Nephron progenitor cell (in vitro differentiated cells): ENCODE results near the gene TM6SF1.
"Not testable (repeated sequence)": the region's sequence is repeated elsewhere in the genome, so short reads cannot be mapped to it uniquely, and the experiment has no call there.

Experiments
- DNase-seq: peaks from one replicate; pipeline ENCODE4 v3.0.0; 2021
- H3K27ac Mint-ChIP-seq: 2 replicates; pipeline ENCODE4 v1.8.0; 2021; ENCODE audit warnings: mild to moderate bottlenecking, moderate library complexity, mixed read lengths
- H3K27me3 Mint-ChIP-seq: 2 replicates; pipeline ENCODE4 v1.8.0; 2021; ENCODE audit warnings: mild to moderate bottlenecking, low read depth, mixed read lengths; ENCODE audit not compliant: poor library complexity
- H3K36me3 Mint-ChIP-seq: 2 replicates; pipeline ENCODE4 v1.8.0; 2021; ENCODE audit warnings: low read depth, mixed read lengths
- H3K4me1 Mint-ChIP-seq: 2 replicates; pipeline ENCODE4 v1.8.0; 2021; ENCODE audit warnings: mixed read lengths
- H3K4me3 Mint-ChIP-seq: 2 replicates; pipeline ENCODE4 v1.8.0; 2021; ENCODE audit warnings: mild to moderate bottlenecking, moderate library complexity, mixed read lengths
- H3K9me3 Mint-ChIP-seq: 2 replicates; pipeline ENCODE4 v1.8.0; 2021; ENCODE audit warnings: mild to moderate bottlenecking, moderate library complexity, mixed read lengths
- TF ChIP-seq, protein P1 (sequence below): fragments of 200-600 bp; sonication (generic); IDR thresholded peaks from 2 replicates; pipeline ENCODE4 v1.5.0; 2021; ENCODE audit warnings: antibody characterized with exemption

The TM6SF1 gene

DNA sequence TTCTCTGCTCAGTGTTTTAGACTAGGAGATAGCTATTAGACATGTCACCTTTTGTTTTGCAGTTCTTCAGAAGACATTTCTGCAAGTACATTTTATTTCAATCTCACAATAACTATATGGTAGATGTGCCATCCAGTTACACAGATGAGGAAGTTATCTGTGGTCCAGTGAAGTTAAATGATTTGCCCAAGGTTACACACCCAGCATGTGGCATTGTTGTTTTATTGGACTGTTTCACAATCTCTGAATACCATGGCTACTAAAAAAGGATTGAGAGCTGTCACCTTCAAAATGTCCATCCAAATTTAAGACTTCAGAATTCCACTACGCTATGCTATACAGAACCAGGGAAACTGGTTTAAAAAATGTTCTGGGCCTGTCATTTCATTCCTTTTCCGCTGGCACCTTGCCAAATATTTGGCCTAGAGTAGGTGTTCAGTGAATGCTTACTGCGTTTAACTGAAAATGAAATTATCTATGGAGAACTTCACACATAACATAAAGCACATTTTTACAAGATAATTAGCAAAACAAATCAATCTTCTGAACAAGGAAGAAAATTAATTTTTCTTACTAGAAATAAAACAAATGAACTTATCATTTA lies 20.2 kb downstream of the TM6SF1 start:
- no peaks in the 10 kb centered on the region for H3K4me1 Mint-ChIP-seq
- H3K4me3 Mint-ChIP-seq = no peak overlapping the region
- no peak for DNase-seq
- TF ChIP-seq, protein P1, sequence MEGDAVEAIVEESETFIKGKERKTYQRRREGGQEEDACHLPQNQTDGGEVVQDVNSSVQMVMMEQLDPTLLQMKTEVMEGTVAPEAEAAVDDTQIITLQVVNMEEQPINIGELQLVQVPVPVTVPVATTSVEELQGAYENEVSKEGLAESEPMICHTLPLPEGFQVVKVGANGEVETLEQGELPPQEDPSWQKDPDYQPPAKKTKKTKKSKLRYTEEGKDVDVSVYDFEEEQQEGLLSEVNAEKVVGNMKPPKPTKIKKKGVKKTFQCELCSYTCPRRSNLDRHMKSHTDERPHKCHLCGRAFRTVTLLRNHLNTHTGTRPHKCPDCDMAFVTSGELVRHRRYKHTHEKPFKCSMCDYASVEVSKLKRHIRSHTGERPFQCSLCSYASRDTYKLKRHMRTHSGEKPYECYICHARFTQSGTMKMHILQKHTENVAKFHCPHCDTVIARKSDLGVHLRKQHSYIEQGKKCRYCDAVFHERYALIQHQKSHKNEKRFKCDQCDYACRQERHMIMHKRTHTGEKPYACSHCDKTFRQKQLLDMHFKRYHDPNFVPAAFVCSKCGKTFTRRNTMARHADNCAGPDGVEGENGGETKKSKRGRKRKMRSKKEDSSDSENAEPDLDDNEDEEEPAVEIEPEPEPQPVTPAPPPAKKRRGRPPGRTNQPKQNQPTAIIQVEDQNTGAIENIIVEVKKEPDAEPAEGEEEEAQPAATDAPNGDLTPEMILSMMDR = no peak
- H3K27me3 Mint-ChIP-seq = no peaks in the 10 kb centered on the region
- H3K9me3 Mint-ChIP-seq = no peaks in the 10 kb centered on the region
- H3K27ac Mint-ChIP-seq = no peak overlapping the region
- H3K36me3 Mint-ChIP-seq = peaks cover 11% of the 10 kb centered on the region

DNA sequence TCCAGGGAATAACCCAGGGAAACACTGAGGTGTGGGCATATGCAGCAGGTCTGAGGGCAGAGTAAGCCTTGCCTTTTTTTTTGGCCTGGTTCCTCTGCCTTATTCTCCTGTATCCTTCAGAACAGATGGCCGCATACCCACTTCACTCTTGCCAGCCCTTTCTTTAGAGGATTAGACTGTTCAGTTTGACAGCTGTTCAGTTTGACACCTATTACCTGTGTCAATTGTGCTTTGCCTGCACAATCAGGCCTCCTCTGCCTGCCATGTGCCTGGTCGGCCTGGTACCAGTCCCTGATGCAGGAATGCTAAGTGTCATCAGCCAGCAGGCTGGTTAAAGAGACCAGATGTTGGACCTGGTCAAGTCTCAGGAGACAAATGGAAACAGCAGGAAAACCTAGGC lies 22.3 kb downstream of the TM6SF1 start:
- TF ChIP-seq, protein P1 = no peak
- Mint-ChIP-seq H3K4me1 (no peaks in the 10 kb centered on the region), H3K9me3 (no peaks in the 10 kb centered on the region), H3K27me3 (no peaks in the 10 kb centered on the region), H3K4me3 (no peak overlapping the region), H3K36me3 (peaks cover 11% of the 10 kb centered on the region), H3K27ac (no peak overlapping the region)
- DNase-seq = no peak

DNA sequence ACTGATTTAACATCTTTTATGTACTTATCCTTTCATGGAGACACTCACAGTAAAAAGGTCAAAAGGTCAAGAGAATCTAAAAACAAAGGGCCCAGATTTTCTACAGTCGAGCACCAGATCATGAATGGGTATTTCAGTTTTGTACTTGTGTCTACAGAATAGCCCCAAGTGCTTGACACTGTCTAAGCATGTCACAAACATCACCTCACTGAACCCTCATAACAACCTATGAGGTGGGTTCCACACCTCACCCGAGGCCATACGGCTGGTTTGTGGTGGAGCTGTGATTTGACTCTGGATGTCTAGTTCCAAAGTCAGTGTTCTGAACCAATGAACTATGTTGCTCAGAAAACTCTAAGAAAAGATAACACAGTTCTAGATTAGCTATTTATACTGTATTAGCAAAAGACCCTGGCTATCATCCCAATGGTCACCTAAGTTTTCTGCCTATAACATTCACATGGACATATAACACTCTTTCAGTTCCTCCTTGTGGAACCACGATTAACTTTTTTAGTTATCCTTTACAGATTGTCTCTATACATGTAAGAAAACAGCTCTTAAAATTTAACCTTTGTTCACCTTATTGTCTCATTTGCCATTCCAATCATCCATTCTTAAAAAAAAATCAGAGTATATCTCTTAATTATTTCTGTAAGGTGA lies 25.5 kb downstream of the TM6SF1 start:
- no peaks in the 10 kb centered on the region for H3K4me1 Mint-ChIP-seq
- no peaks in the 10 kb centered on the region for H3K9me3 Mint-ChIP-seq
- TF ChIP-seq, protein P1 = no peak
- H3K36me3 Mint-ChIP-seq = peaks cover 17% of the 10 kb centered on the region
- DNase-seq = no peak
- no peak overlapping the region for H3K4me3 Mint-ChIP-seq
- no peak overlapping the region for H3K27ac Mint-ChIP-seq
- no peaks in the 10 kb centered on the region for H3K27me3 Mint-ChIP-seq

DNA sequence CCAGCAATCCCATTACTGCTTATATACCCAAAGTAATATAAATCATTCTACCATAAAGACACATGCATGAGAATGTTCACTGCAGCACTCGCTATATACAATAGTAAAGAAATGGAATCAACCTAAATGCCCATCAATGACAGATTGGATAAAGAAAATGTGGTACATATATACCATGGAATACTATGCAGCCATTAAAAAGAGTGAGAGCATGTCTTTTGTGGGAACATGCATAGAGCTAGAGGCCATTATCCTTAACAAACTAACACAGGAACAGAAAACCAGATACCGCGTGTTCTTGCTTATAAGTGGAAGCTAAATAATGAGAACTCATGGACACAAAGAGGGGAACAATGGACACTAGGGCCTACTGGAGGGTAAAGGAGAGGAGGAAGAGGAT lies 34.7 kb downstream of the TM6SF1 start:
- H3K9me3 Mint-ChIP-seq, H3K4me1 Mint-ChIP-seq: not testable (repeated sequence)
- H3K36me3 Mint-ChIP-seq = peaks cover 66% of the 10 kb centered on the region

DNA sequence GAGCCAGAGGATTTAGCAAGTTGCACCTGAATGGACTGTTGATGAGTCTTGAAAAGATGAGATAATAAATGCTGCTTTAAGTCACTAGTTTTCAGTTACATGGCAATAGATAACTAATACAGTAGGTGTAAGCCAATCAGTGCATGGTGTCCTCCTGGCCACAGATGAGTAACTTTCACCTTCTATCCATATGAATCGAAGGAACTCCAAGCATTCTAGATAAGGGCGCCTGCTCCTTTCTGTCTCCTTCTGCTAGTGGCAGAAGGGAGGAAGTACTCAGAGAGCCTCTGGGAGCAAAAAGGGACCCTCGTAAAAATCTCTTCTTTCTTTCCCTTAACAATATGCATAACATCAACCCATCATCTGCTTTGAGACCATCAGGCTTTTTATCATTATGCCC lies 37.3 kb downstream of the TM6SF1 start:
- H3K36me3 Mint-ChIP-seq = peaks cover 82% of the 10 kb centered on the region

More for the DNA sequence above, 34.7 kb downstream of the TM6SF1 start:
- not testable (repeated sequence) for H3K27ac Mint-ChIP-seq, DNase-seq, H3K27me3 Mint-ChIP-seq, H3K4me3 Mint-ChIP-seq

DNA sequence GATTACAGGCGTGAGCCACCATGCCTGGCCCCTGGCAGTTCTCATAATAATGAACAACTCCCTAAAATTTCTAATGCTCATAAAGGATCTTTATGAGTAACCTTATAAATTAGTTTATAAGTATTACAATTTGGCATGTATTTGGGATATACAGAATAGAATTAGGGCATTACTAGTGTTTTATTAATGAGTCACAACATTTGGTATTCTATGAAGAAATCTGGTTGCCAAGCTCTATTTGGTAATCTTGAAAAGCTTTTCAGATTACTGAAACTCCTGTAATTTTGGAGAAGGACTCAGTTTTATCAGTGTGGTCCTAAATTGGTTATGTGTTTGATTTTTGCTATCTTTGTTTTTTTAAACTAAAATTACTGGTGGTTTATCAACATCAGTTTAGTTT lies 45.8 kb downstream of the TM6SF1 start:
- no peak for DNase-seq
- Mint-ChIP-seq H3K27ac (no peak overlapping the region), H3K4me3 (no peak overlapping the region), H3K4me1 (no peaks in the 10 kb centered on the region), H3K36me3 (peaks cover 59% of the 10 kb centered on the region), H3K27me3 (no peaks in the 10 kb centered on the region), H3K9me3 (no peaks in the 10 kb centered on the region)
- TF ChIP-seq, protein P1 = no peak

More for the DNA sequence above, 37.3 kb downstream of the TM6SF1 start:
- Mint-ChIP-seq H3K4me1 (no peaks in the 10 kb centered on the region), H3K27ac (peak overlapping the region; percentile 52), H3K9me3 (peaks cover 6% of the 10 kb centered on the region), H3K27me3 (no peaks in the 10 kb centered on the region), H3K4me3 (no peak overlapping the region)
- TF ChIP-seq, protein P1 = no peak
- no peak for DNase-seq
